ENCODE measurements around the gene ZNF609.
"Not testable (repeated sequence)": the region's sequence is repeated elsewhere in the genome, so short reads cannot be mapped to it uniquely, and the experiment has no call there.

Gene ZNF609

DNA sequence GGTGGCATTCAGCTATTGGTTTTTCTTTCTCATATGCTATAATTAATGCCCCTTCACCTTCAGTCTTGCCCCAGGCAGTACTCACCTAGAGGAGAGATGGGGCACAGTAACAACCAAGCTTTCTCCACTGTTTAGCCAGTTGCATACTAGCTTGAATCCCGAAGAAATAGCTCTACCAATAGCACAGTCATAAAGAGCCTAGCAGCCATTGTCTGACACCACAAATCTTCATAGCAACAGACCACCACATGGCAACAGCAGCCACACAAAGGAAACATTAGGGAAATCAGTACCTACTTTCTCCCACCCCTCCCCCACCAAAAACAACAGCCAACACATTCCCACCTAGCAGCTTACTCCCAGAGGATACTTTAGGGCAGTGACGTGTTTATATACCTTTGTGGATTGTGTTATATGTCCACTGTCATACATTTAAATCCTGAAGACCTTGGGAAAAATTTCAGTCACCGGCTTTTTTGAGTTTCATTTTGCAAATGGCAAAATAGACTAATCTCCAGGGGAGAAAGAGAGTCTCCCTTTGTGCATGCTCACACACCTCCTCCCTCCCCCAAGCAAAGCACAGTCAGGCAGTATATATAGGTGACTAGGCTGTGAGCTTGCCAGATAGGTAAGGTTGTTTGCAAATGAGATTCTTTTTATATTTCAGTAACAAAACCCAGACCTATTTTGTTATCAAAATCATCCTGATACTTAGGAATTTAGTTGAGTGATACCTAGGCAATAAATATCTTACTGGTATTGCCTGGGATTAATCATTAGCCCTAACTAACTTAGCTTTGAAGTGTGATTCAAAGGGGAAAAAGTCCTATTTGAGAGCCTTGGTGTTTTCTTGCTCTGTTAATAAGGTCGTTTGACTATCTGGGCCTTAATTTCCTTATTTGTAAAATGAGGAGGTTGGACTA is 174.5 kb downstream of the ZNF609 start:
- in situ Hi-C loops (cut with MboI; ENCODE audit: low pct_unique_long_range_greater_than_20kb, low sequenced_read_pairs) = no loop called here
- DNase-seq = peak; percentile 59

DNA sequence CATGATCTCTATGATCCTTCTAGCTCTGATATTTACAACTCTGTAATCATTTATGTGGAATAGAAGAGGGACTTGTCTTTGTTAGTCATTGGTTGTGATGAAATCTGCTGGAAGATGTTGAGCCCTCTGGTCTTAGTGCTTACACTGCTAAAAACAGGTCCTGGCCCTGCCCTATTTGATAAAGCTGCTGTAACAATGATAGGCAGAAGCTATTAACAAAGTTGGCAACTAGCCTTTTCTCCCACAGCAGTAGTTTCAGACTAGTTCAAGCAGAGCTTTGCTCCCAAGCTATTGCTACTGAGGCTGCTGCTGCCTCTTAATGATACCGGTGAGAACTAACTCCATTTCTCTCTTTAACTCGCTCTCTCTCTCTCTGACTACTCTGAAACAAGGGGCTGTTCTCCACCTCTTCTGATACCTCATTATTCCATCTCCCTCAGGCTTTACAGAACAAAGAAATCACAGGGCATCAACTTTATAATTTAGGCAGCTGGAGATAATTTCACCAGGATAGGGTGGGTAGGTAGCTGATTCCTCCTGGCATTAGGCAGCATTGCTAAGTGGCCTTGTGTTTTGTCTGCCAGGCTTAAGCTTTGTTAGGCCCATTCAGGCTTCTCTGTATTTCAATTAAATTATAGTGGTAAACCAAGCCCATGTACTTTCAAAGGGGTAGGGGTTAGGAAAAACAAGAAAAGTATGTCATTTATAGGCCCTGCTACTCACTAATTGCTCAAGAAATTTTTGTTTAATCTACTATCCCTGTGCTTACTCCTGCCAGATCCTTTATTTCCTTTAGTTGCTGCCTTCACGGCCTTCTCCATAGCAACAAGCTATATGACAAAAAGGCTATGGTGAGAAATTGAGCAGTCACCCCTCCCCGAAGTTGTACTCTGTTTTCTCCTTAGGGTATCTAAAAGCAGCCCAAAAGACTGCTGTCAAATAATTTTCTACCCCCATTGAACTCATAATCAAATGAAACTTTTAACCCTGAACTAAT is 175.4 kb downstream of the ZNF609 start:
- no peak for DNase-seq
- in situ Hi-C loops (cut with MboI; ENCODE audit: low pct_unique_long_range_greater_than_20kb, low sequenced_read_pairs) = no loop called here

DNA sequence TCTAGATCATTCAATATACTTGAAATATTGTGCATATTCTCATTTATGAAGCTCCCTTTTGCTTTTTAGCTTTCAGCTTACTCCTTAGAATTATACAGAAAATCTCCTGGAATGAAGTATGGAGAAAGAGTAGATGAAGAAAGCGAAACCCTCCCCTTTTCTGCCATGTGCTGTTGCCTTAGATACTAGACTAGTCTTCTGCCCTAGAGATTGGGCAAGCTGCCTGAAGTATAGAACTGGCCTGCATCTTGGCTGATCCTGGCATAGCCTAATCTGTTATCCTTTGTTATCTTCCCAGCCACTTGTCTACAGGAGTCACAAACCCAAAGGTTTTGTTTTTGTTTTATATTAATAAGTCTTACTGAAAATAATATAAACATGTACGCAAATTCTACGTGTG is 176.2 kb downstream of the ZNF609 start:
- in situ Hi-C loops (cut with MboI; ENCODE audit: low pct_unique_long_range_greater_than_20kb, low sequenced_read_pairs) = no loop called here
- DNase-seq = no peak

DNA sequence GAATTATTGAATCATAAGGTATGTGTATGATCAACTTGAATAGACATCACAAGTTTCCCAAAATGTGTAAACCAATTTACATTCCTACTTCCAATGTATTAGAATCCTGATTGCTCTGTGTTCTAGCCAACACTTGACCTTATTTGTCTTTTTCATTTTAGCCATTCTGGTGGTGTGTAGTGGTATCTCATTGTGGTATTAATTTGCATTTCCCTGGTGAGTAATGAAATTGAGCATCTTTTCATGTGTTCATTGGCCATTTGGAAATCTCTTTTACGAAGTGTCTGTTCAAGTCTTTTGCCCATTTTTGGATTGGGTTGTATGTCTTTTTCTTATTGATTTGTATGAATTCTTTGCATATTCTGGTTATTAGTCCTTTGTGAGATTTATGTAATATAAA is 177.0 kb downstream of the ZNF609 start:
- no peak for DNase-seq
- in situ Hi-C loops (cut with MboI; ENCODE audit: low pct_unique_long_range_greater_than_20kb, low sequenced_read_pairs) = no loop called here

DNA sequence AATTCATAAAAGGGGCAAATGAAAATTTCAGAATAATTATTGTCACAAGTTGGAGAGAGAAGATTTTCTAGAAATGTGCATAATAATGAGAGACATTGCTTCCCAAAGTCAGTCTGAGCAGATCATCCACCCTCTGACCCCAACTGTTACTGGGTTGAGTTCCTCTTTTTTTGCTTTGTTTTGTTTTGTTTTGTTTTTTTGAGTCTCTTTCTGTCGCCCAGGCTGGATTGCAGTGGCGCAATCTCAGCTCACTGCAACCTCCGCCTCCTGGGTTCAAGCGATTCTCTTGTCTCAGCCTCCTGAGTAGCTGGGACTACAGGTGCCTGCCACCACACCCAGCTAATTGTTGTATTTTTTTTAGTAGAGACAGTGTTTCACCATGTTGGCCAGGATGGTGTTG is 179.4 kb downstream of the ZNF609 start:
- peak; percentile 93 for DNase-seq

DNA sequence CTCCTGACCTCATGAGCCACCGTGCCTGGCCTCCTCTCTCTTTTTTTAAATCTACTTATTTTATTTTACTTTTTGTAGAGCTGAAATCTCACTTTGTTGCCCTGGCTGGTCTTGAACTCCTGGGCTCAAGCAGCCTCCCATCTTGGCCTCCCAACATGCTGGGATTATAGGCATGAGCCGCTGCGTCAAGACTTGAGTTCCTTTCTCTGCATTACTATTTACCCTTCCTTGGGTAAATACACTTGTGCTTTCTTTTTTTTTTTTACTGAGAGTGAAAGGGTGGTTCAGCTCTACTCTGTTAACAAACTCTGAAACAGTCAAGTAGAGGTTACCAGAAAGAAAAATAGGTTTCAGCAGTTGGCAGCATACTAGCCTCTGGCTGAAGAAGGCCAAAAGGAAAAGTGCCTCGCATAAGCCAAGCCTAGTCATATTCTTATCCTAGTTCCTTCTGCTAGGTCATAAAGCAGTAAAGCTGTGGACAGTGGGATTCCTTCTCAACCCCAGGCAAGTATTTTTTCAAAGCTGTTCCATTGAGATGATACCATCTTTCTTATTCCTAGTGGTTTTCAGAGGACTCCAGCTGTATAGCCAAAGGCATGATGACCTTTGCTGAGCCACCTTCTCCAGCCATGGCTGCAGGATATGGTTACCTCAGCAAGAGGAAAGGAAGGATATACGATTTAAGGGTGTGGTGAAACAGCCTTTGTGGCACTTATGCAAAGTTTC is 179.9 kb downstream of the ZNF609 start:
- DNase-seq = no peak
- in situ Hi-C loops (cut with MboI; ENCODE audit: low pct_unique_long_range_greater_than_20kb, low sequenced_read_pairs) = no loop called here

More for the DNA sequence above, 179.4 kb downstream of the ZNF609 start:
- in situ Hi-C loops (cut with MboI; ENCODE audit: low pct_unique_long_range_greater_than_20kb, low sequenced_read_pairs) = not testable (repeated sequence)

DNA sequence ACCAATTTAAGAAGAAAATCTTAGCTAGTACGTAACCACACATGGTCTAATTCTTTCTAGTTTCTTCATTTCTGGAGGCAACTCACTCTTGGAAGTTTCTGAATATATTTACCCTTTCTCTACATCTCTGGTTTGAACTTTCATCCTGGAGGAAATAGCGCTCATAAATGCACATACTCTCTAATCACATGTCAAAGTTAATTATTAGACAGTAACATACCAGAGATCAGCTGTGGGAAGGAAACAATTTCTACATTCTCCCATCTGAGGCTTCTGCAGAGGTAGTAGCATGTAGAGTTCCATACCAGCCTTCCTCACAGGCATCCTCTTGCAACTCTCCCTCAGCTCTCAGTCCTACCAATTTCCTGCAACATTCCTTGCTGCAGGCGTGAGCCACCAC is 182.5 kb downstream of the ZNF609 start:
- DNase-seq = no peak
- in situ Hi-C loops (cut with MboI; ENCODE audit: low pct_unique_long_range_greater_than_20kb, low sequenced_read_pairs) = no loop called here

DNA sequence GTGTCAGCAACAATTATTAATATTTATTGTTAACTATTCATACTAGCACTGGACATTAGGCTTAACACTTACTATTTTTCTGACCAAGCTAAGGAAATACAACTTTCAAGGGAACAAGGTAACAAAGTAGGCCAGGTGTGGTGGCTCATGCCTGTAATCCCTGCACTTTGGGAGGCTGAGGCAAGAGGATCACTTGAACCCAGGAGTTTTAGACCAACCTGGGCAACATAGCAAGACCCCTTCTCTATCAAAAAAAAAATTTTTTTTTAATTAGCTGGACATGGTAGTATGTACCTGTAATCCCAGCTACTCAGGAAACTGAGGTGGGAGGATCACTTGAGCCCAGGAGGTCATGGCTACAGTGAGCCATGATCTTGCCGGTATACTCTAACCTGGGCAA is 183.3 kb downstream of the ZNF609 start:
- in situ Hi-C loops (cut with MboI; ENCODE audit: low pct_unique_long_range_greater_than_20kb, low sequenced_read_pairs) = no loop called here
- no peak for DNase-seq

DNA sequence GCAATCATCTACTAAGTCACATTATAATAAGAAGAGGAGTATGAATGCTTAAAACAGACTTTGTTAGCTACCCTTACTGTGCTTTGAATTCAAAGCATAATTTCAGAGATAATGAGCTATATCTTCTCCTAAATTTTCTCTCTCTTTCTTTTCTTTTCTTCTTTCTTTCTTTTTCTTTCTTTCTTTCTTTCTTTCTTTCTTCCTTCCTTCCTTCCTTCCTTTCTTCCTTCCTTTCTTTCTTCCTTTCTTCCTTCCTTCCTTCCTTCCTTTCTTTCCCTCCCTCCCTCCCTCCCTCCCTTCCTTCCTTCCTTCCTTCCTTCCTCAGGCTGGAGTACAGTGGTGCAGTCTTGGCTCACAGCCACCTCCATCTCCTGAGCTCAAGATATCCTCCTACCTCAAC is 184.4 kb downstream of the ZNF609 start:
- DNase-seq; in situ Hi-C loops (cut with MboI; ENCODE audit: low pct_unique_long_range_greater_than_20kb, low sequenced_read_pairs): not testable (repeated sequence)

DNA sequence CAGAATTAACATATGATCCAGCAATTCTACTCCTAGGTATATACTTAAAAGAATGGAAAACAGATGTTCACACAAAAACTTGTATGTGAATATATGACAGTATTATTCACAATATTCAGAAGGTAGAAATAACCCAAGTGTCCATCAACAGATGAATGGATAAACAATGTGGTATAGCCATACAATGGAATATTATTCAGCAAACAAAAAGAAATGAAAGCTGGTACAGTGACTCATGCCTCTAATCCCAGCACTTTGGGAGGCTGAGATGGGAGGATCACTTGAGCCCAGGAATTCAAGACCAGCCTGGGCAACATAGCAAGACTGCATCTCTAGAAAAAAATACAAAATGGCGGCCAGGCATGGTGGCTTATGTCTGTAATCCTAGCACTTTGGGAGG is 185.6 kb downstream of the ZNF609 start:
- in situ Hi-C loops (cut with MboI; ENCODE audit: low pct_unique_long_range_greater_than_20kb, low sequenced_read_pairs) = no loop called here
- no peak for DNase-seq

DNA sequence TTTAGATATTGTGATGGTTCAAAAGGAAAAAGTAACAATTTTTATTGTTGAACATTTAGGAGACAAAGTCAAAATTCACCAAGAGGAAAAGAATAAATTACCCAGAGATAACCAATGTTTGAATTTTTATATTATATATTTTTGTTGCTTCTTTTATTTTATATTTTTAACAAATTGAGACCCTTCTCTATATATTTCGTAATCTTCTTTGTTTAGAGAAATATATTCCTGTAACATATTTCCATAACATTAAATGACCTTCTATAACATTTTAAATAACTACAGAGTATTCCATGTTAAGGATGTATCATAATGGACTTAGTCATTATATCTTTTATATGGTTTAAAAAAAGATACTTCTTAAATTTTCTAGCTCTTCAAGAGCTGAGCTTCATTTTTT is 187.0 kb downstream of the ZNF609 start:
- no peak for DNase-seq
- in situ Hi-C loops (cut with MboI; ENCODE audit: low pct_unique_long_range_greater_than_20kb, low sequenced_read_pairs) = no loop called here

DNA sequence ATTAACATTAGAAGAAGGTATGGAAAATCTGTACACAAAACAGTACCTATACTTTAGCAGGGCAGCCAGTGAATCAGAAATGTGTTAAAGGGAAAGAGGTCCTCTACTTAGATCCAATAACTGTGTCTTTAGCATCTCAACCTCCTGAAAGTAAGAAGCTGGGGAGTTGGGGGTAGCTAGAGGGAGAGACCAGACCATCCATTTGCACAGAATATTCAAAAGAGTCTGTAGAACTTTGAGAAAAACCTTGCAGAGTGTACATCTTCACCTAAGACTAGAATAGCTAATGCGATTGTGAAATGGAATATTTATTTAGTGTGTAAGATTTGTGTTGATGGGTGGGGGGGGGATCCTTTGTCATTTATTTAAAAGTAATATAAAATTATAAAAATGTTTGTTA is 190.2 kb downstream of the ZNF609 start:
- in situ Hi-C loops (cut with MboI; ENCODE audit: low pct_unique_long_range_greater_than_20kb, low sequenced_read_pairs) = no loop called here
- no peak for DNase-seq

DNA sequence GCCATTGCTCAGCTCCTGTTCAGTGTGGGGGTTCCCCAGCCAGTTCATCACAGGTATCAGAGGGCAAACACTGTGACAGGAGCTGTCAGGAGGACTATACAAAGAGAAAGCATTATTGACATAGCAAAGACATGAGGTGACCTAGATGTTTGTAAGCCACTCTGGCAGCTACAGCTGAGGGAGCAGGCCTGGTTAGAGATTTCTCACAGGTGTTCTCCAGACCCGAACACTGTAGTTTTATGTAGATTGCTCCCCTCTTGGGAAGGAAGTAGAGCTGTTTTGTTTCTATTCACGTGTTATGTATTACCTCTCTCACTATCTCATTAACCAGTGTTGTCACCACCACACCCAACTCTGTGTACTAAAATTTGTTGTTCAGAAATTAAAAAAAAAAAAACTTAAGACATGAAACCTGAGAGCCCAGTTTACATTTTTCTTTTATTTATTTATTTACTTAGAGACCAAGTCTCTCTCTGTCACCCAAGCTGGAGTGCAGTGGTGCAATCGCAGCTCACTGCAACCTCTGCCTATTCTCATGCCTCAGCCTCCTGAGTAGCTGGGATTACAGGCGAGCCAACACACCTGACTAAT is 191.3 kb downstream of the ZNF609 start:
- in situ Hi-C loops (cut with MboI; ENCODE audit: low pct_unique_long_range_greater_than_20kb, low sequenced_read_pairs) = no loop called here
- no peak for DNase-seq

DNA sequence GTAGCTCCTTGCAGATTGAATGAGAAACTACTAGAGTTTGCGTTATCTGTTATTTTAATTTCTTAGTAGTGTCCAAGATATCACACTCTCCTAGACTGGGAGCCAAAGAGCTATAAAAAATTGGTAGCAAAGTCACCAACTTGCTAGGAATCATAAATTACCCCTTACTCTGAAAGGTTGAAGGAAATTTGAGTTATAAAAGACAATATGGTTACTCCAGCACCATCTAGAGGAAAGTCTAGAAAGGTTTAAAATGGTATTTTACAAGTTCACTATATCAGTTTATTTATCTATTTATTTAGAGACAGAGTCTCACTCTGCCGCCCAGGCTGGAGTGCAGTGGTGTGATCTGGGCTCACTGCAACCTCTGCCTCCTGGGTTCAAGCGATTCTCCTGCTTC is 193.4 kb downstream of the ZNF609 start:
- in situ Hi-C loops (cut with MboI; ENCODE audit: low pct_unique_long_range_greater_than_20kb, low sequenced_read_pairs) = no loop called here
- peak; percentile 45 for DNase-seq

DNA sequence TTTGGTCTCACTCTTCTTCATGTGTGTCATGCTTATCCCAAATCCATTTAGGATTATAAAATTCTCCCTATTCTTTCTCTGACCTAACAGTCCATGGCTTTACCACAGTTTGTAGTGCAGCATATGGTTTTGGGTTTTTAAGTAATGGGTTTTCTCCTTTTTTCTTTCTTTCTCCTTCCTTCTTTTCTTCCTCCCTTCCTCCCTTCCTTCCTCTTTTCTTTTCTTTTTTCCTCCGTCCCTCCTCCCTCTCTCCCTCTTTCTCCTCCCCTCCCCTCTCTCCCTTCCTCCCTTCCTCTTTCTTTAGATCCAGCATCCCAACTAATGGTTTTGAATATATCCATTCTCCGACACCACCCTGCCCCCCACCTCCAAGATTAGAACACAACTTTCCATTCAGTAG is 196.1 kb downstream of the ZNF609 start:
- in situ Hi-C loops (cut with MboI; ENCODE audit: low pct_unique_long_range_greater_than_20kb, low sequenced_read_pairs) = no loop called here
- DNase-seq = no peak

DNA sequence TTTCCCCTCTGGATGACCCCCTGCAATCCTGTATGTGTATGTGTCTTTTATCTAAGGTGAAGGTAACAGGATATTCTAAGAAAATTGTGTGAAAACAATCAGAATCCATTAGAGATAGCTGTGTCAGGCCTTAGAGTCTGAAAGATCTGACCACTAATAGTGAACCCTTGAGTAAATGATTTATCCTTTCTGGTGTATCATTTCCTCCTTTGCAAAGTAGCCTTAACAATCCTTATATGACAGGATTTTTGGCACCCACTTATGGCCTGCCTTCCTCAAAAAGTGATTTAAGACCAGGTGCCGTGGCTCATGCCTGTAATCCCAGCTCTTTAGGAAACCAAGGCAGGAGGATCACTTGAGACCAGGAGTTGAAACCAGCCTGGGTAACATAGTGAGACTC is 204.8 kb downstream of the ZNF609 start:
- no peak for DNase-seq
- in situ Hi-C loops (cut with MboI; ENCODE audit: low pct_unique_long_range_greater_than_20kb, low sequenced_read_pairs) = no loop called here

DNA sequence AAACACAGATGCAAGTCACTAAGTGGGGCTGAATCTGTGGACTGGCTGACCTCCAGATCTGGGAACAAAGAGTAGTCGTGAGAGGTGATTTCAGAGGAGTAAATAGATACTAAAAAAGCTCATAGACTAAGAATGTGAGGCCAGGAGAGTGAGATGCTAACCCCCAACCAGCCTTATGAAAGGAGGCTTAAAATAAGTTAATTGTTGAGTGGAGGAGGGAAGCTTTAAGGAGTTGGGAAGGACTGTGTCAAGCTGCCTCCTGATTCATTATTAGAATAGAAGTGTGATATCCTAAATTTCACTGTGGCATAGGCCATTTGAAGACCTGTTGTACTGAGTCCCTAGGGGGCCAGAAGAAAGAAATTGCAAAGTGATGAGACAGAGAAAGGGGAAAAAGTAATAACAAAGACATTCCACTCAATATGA is 207.4 kb downstream of the ZNF609 start:
- in situ Hi-C loops (cut with MboI; ENCODE audit: low pct_unique_long_range_greater_than_20kb, low sequenced_read_pairs) = no loop called here
- DNase-seq = no peak

DNA sequence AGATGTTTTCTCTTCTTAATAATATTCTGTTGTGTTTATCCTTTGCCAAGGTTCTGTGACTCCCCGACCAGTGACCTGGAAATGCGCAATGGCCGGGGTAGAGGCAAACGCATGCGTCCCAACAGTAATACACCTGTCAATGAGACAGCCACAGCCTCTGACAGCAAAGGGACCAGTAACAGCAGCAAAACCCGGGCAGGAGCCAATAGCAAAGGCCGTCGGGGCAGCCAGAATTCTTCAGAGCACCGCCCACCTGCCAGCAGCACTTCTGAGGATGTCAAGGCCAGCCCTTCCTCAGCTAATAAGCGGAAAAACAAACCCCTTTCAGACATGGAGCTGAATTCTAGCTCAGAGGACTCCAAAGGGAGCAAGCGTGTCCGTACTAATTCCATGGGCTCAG is 213.5 kb downstream of the ZNF609 start:
- in situ Hi-C loops (cut with MboI; ENCODE audit: low pct_unique_long_range_greater_than_20kb, low sequenced_read_pairs) = no loop called here
- no peak for DNase-seq

Measured in KBM-7 (cell line).